ENCODE data around the gene PDZD4. TPM values are rescaled to one million over a fixed set of nuclear protein-coding genes. Genes with fewer than 3 reads are reported as not detected.

The PDZD4 gene
- total and polyA plus RNA-seq, 2 donors: 0.61 to 7.9 TPM

- Histone ChIP-seq H3K9me3 (ENCODE audit: control insufficient read depth in 2 of 2, insufficient read depth in 1 of 2, low read length in 1 of 2) (no peaks in the 10 kb centered on the region), H3K27me3 (ENCODE audit: control insufficient read depth in 2 of 2, insufficient read depth in 1 of 2, low read length in 1 of 2) (peaks cover 0 to 10% of the 10 kb centered on the region in 2 donors), H3K4me1 (ENCODE audit: control insufficient read depth in 2 of 2, insufficient read depth in 2 of 2, low read length in 2 of 2) (peaks cover 0 to 8% of the 10 kb centered on the region in 2 donors), H3K36me3 (ENCODE audit: control insufficient read depth in 2 of 2, insufficient read depth in 2 of 2, low read length in 1 of 2) (no peaks in the 10 kb centered on the region), H3K4me3 (ENCODE audit: low read length in 2 of 2) (no peak overlapping the region), H3K27ac (ENCODE audit: low read depth in 1 of 2, low read length in 1 of 2) (no peak overlapping the region)
- no peak for DNase-seq (ENCODE audit: low read depth in 6 of 9, low spot score in 9 of 9)
- 91% methylated on average over 17 of the region's 18 CpGs for WGBS
Measured at GRCh38 chrX:153763298-153763932, 66.9 kb downstream of the PDZD4 start.

GRCh38 chrX:153762626-153763173, 67.6 kb downstream of the PDZD4 start:
- 94% methylated on average over 14 of the region's 14 CpGs for WGBS
- no peak for DNase-seq (ENCODE audit: low read depth in 6 of 9, low spot score in 9 of 9)
- Histone ChIP-seq H3K9me3 (ENCODE audit: control insufficient read depth in 2 of 2, insufficient read depth in 1 of 2, low read length in 1 of 2) (no peaks in the 10 kb centered on the region), H3K27me3 (ENCODE audit: control insufficient read depth in 2 of 2, insufficient read depth in 1 of 2, low read length in 1 of 2) (peaks cover 0 to 10% of the 10 kb centered on the region in 2 donors), H3K27ac (ENCODE audit: low read depth in 1 of 2, low read length in 1 of 2) (no peak overlapping the region), H3K4me3 (ENCODE audit: low read length in 2 of 2) (no peak overlapping the region), H3K36me3 (ENCODE audit: control insufficient read depth in 2 of 2, insufficient read depth in 2 of 2, low read length in 1 of 2) (no peaks in the 10 kb centered on the region), H3K4me1 (ENCODE audit: control insufficient read depth in 2 of 2, insufficient read depth in 2 of 2, low read length in 2 of 2) (peaks cover 0 to 8% of the 10 kb centered on the region in 2 donors)

GRCh38 chrX:153761863-153762262, 68.5 kb downstream of the PDZD4 start:
- H3K4me3 ChIP-seq (ENCODE audit: low read length in 2 of 2): no peak overlapping the region
- no peak for DNase-seq (ENCODE audit: low read depth in 6 of 9, low spot score in 9 of 9)
- H3K27me3 ChIP-seq (ENCODE audit: control insufficient read depth in 2 of 2, insufficient read depth in 1 of 2, low read length in 1 of 2): peaks cover 0 to 8% of the 10 kb centered on the region in 2 donors
- H3K36me3 ChIP-seq (ENCODE audit: control insufficient read depth in 2 of 2, insufficient read depth in 2 of 2, low read length in 1 of 2): no peaks in the 10 kb centered on the region
- H3K4me1 ChIP-seq (ENCODE audit: control insufficient read depth in 2 of 2, insufficient read depth in 2 of 2, low read length in 2 of 2): peaks cover 0 to 8% of the 10 kb centered on the region in 2 donors
- 98% methylated on average over 15 of the region's 15 CpGs for WGBS
- H3K27ac ChIP-seq (ENCODE audit: low read depth in 1 of 2, low read length in 1 of 2): no peak overlapping the region
- no peaks in the 10 kb centered on the region for H3K9me3 ChIP-seq (ENCODE audit: control insufficient read depth in 2 of 2, insufficient read depth in 1 of 2, low read length in 1 of 2)

- 97% methylated on average over 1 of the region's 1 CpG for WGBS
- Histone ChIP-seq H3K9me3 (ENCODE audit: control insufficient read depth in 2 of 2, insufficient read depth in 1 of 2, low read length in 1 of 2) (no peaks in the 10 kb centered on the region), H3K27me3 (ENCODE audit: control insufficient read depth in 2 of 2, insufficient read depth in 1 of 2, low read length in 1 of 2) (no peaks in the 10 kb centered on the region), H3K36me3 (ENCODE audit: control insufficient read depth in 2 of 2, insufficient read depth in 2 of 2, low read length in 1 of 2) (no peaks in the 10 kb centered on the region), H3K4me3 (ENCODE audit: low read length in 2 of 2) (no peak overlapping the region), H3K4me1 (ENCODE audit: control insufficient read depth in 2 of 2, insufficient read depth in 2 of 2, low read length in 2 of 2) (no peaks in the 10 kb centered on the region), H3K27ac (ENCODE audit: low read depth in 1 of 2, low read length in 1 of 2) (no peak overlapping the region)
- no peak for DNase-seq (ENCODE audit: low read depth in 6 of 9, low spot score in 9 of 9)
Measured at GRCh38 chrX:153755136-153755535, 75.2 kb downstream of the PDZD4 start.

Other genes starting within 250 kb of the PDZD4 start
- 21.1 TPM for gene CCNQ, start 231.4 kb downstream of the PDZD4 start, total RNA-seq
- gene CCNQ, start 231.4 kb downstream of the PDZD4 start, polyA plus RNA-seq: 28.4 TPM
- 1.7 TPM for gene DUSP9, start 183.3 kb downstream of the PDZD4 start, total RNA-seq
- gene DUSP9, start 183.3 kb downstream of the PDZD4 start, polyA plus RNA-seq: 0.07 TPM
- gene PNCK, start 156.7 kb downstream of the PDZD4 start, total RNA-seq: 8.2 TPM
- gene PNCK, start 156.7 kb downstream of the PDZD4 start, polyA plus RNA-seq: 2.4 TPM
- gene SLC6A8, start 142.6 kb downstream of the PDZD4 start, total RNA-seq: 5.5 TPM
- 18.2 TPM for gene SLC6A8, start 142.6 kb downstream of the PDZD4 start, polyA plus RNA-seq
- gene BCAP31, start 106.2 kb downstream of the PDZD4 start, total RNA-seq: 71.9 TPM
- 114 TPM for gene BCAP31, start 106.2 kb downstream of the PDZD4 start, polyA plus RNA-seq
- gene ABCD1, start 105.7 kb downstream of the PDZD4 start, total RNA-seq: 4.7 TPM
- 6.8 TPM for gene ABCD1, start 105.7 kb downstream of the PDZD4 start, polyA plus RNA-seq
- gene PLXNB3, start 66.3 kb downstream of the PDZD4 start, total RNA-seq: 0.14 TPM
- 0.71 TPM for gene PLXNB3, start 66.3 kb downstream of the PDZD4 start, polyA plus RNA-seq
- 0.61 TPM for gene SRPK3, start 49.5 kb downstream of the PDZD4 start, total RNA-seq
- 0.75 TPM for gene SRPK3, start 49.5 kb downstream of the PDZD4 start, polyA plus RNA-seq
- 37.5 TPM for gene IDH3G, start 36.2 kb downstream of the PDZD4 start, total RNA-seq
- 39.2 TPM for gene IDH3G, start 36.2 kb downstream of the PDZD4 start, polyA plus RNA-seq
- 257 TPM for gene SSR4, start 35.9 kb downstream of the PDZD4 start, total RNA-seq
- 328 TPM for gene SSR4, start 35.9 kb downstream of the PDZD4 start, polyA plus RNA-seq
- gene L1CAM, start 55.6 kb upstream of the PDZD4 start, total RNA-seq: 0.28 TPM
- 0.64 TPM for gene L1CAM, start 55.6 kb upstream of the PDZD4 start, polyA plus RNA-seq
- 0.24 TPM for gene AVPR2, start 74.1 kb upstream of the PDZD4 start, total RNA-seq
- gene AVPR2, start 74.1 kb upstream of the PDZD4 start, polyA plus RNA-seq: 1.8 TPM
- gene ARHGAP4, start 95.7 kb upstream of the PDZD4 start, total RNA-seq: 139 TPM
- 481 TPM for gene ARHGAP4, start 95.7 kb upstream of the PDZD4 start, polyA plus RNA-seq
- 41.3 TPM for gene NAA10, start 104.5 kb upstream of the PDZD4 start, total RNA-seq
- gene NAA10, start 104.5 kb upstream of the PDZD4 start, polyA plus RNA-seq: 94.7 TPM
- gene RENBP, start 114.1 kb upstream of the PDZD4 start, total RNA-seq: 9.3 TPM
- 18.3 TPM for gene RENBP, start 114.1 kb upstream of the PDZD4 start, polyA plus RNA-seq
- gene HCFC1, start 141.3 kb upstream of the PDZD4 start, total RNA-seq: 12.7 TPM
- 21.9 TPM for gene HCFC1, start 141.3 kb upstream of the PDZD4 start, polyA plus RNA-seq
- gene TMEM187, start 142.2 kb upstream of the PDZD4 start, total RNA-seq: 5.9 TPM
- gene TMEM187, start 142.2 kb upstream of the PDZD4 start, polyA plus RNA-seq: 6.9 TPM
- gene IRAK1, start 189.4 kb upstream of the PDZD4 start, total RNA-seq: 33.9 TPM
- gene IRAK1, start 189.4 kb upstream of the PDZD4 start, polyA plus RNA-seq: 44.0 TPM